ENCODE results near the gene SBK2. TPM values are rescaled to one million over a fixed set of nuclear protein-coding genes. Genes with fewer than 3 reads are reported as not detected.

Gene SBK2
- total RNA-seq, 8 experiments from 2014 or later = 0.18 TPM; not detected in 7

- ATAC-seq (replicated peaks in 6 of 8) = no peak
- Histone ChIP-seq H3K4me1 (replicated peaks in 1 of 2) (peaks cover 20 to 38% of the 10 kb centered on the region in 2 donors), H3K4me3 (no peak overlapping the region), H3K27ac (no peak overlapping the region)
- in situ Hi-C loops (cut with MboI; ENCODE audit: low pct_unique_long_range_greater_than_20kb in 2 of 9, low sequenced_read_pairs in 9 of 9, unreplicated experiment in 9 of 9) = no loop called here
- WGBS, 10 experiments = 33 to 59% (median 43%) methylated on average over 3 to 7 of the region's 7 CpGs; no CpG with 5 or more reads in 3 of the 10 experiments
Observed at GRCh38 chr19:55550321-55550650, 13.4 kb upstream of the SBK2 start.

DNA sequence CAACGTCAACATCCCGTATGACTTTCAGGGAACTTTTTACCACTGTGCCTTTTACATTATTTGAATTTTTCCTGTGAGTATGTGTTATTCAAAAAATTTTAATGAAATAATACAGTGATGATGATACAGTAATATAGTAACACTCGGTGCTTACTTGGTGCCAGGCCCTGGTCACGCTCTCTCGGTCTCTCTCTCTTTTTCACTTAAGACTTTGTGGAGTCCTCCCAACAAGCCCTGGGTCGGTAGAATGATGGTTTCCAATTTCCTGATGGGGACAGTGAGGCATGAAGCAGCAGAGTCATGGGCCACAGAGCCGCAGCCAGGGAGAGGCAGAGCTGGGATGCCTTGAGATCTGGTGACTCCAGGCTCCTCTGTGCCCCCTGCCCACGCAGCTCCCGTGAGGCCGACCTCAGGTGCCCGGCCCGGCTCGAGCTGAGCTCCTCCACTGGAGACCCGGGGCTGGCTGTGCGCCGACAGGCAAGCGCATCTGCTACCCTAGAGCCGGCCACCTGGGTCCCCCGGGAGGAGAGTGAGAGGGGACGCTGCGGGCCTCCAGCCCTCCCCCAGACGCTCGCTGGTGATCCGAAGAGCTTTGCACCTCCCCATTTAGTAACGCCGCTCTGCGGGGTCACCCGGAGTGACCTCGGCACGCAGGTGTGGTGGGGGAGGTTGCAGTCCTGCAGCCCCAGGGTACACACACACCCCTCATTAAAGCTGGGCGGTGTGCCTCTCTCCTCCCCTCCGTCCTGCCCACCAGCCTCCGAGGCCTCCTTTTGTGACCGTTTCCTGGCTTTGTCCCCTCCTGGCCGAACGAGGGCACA is 12.8 kb upstream of the SBK2 start:
- WGBS, 10 experiments = 13 to 89% (median 40%) methylated on average over 2 to 18 of the region's 36 CpGs; no CpG with 5 or more reads in 1 of the 10 experiments
- H3K27ac ChIP-seq = no peak overlapping the region
- in situ Hi-C loops (cut with MboI; ENCODE audit: low pct_unique_long_range_greater_than_20kb in 2 of 9, low sequenced_read_pairs in 9 of 9, unreplicated experiment in 9 of 9) = no loop called here

DNA sequence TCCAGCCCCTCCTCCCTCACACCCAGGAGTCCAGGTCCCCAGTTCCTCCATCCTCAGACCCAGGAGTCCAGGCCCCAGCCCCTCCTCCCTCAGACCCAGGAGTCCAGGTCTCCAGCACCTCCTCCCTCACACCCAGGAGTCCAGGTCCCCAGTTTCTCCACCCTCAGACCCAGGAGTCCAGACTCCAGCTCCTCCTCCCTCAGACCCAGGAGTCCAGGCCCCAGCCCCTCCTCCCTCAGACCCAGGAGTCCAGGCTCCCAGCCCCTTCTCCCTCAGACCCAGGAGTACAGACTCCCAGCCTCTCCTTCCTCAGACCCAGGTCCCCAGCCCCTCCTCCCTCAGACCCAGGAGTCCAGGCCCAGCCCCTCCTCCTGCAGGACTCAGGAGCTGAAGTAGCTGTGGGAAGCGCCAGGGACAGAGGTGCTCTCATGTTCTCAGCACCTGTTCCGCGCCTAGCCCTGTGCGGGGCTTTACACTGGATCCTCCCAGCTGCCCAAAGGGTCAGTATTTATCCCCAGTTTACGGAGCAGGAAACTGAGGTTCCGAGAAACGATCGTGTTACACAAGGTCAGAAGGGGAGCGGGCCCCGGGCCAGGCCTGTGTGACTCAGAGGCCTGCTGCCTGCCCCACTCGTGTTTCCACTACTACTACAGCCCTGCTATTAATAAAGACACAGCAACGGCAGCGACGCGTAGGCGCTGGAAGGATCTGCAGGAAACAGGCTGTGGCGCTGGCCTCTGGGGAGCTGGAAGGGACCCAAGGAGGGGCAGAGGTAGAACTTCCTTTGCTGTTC is 10.1 kb upstream of the SBK2 start:
- H3K4me1 ChIP-seq (replicated peaks in 1 of 2) = peaks cover 13 to 27% of the 10 kb centered on the region in 2 donors
- peak in 3 of 8 experiments; percentile 9 to 47 (median 47) for ATAC-seq (replicated peaks in 6 of 8)
- 25 to 83% (median 68%) methylated on average over 1 to 11 of the region's 17 CpGs; no CpG with 5 or more reads in 4 of the 10 experiments for WGBS, 10 experiments
- no peak overlapping the region for H3K4me3 ChIP-seq
- in situ Hi-C loops (cut with MboI; ENCODE audit: low pct_unique_long_range_greater_than_20kb in 2 of 9, low sequenced_read_pairs in 9 of 9, unreplicated experiment in 9 of 9) = no loop called here
- no peak overlapping the region for H3K27ac ChIP-seq

More for the DNA sequence above, 12.8 kb upstream of the SBK2 start:
- peak; percentile 36 to 80 (median 72) for ATAC-seq (replicated peaks in 6 of 8)
- Histone ChIP-seq H3K4me1 (replicated peaks in 1 of 2) (peaks cover 23 to 38% of the 10 kb centered on the region in 2 donors), H3K4me3 (no peak overlapping the region)

- peaks cover 13 to 27% of the 10 kb centered on the region in 2 donors for H3K4me1 ChIP-seq (replicated peaks in 1 of 2)
- WGBS, 10 experiments = 100% methylated on average over 2 of the region's 11 CpGs; no CpG with 5 or more reads in 9 of the 10 experiments
- peak in 4 of 8 experiments; percentile 39 to 51 (median 44) for ATAC-seq (replicated peaks in 6 of 8)
- H3K27ac ChIP-seq = no peak overlapping the region
- in situ Hi-C loops (cut with MboI; ENCODE audit: low pct_unique_long_range_greater_than_20kb in 2 of 9, low sequenced_read_pairs in 9 of 9, unreplicated experiment in 9 of 9) = no loop called here
- H3K4me3 ChIP-seq = no peak overlapping the region
Observed at GRCh38 chr19:55546011-55546410, 9.1 kb upstream of the SBK2 start.

DNA sequence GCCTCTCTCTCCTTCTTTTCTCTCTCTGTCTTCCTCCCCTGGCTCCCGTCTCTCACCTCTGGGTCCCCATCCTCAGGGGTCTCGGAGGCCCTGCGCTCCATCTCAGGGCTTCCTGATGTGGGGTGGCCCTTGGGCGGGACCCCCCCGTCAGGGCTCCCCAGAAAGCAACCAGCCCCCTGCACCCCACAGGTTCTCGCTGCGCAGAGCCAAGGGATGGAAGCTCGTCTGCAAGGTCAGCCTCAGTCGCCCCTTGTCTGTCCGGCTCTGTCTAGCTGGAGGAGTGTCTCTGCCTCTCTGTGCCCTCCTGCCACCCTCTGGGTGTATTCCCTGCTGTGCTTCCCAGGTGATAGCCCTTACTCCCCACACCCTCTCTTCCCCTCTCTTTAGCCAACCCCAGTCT is 8.5 kb upstream of the SBK2 start, which contains the start of gene SBK3:
TSS of gene SBK3 (minus strand) at position 101 of the 400 bp plus-strand sequence. CDS start at position 101, 0 bp downstream.
- no peak for ATAC-seq (replicated peaks in 6 of 8)
- peak within 1 kb of the TSS in 1 of 2 donors; percentile 24 for H3K27ac ChIP-seq
- WGBS, 10 experiments = 53 to 100% (median 88%) methylated on average over 1 to 6 of the region's 10 CpGs; no CpG with 5 or more reads in 7 of the 10 experiments

GRCh38 chr19:55544776-55545439 is 8.0 kb upstream of the SBK2 start:
- WGBS, 10 experiments = 40% methylated on average over 1 of the region's 23 CpGs; no CpG with 5 or more reads in 9 of the 10 experiments
- peak in 3 of 8 experiments; percentile 15 to 24 (median 24) for ATAC-seq (replicated peaks in 6 of 8)
- peaks cover 9 to 23% of the 10 kb centered on the region in 2 donors for H3K4me1 ChIP-seq (replicated peaks in 1 of 2)
- H3K27ac ChIP-seq = peak overlapping the region in 1 of 2 donors; percentile 24
- in situ Hi-C loops (cut with MboI; ENCODE audit: low pct_unique_long_range_greater_than_20kb in 2 of 9, low sequenced_read_pairs in 9 of 9, unreplicated experiment in 9 of 9) = no loop called here
- no peak overlapping the region for H3K4me3 ChIP-seq

More for the DNA sequence above, 8.5 kb upstream of the SBK2 start, which contains the start of gene SBK3:
- Histone ChIP-seq H3K4me3 (no peak within 1 kb of the TSS), H3K4me1 (replicated peaks in 1 of 2) (peaks cover 13 to 27% of the 10 kb centered on the region in 2 donors)
- in situ Hi-C loops (cut with MboI; ENCODE audit: low pct_unique_long_range_greater_than_20kb in 2 of 9, low sequenced_read_pairs in 9 of 9, unreplicated experiment in 9 of 9) = no loop called here

DNA sequence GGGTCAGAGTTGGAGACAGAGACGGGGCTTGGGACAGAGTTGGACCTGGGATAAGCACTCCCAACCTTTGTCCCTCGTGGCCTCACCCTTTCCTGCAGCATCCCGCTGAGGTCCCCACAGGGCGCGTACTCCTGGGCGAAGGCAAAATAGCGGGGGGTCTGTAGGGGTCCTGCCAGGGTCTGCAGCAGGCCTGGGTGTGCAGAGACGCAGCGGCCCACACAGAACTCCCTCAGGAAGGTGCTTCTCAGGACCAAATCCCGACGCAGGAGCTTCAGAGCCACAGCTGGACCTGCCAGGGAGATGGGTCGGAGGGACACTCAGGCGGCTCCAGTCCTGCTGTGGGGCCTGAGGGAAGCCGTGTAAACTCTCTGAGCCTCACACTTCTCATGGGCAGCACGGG is 7.1 kb upstream of the SBK2 start:
- in situ Hi-C loops (cut with MboI; ENCODE audit: low pct_unique_long_range_greater_than_20kb in 2 of 9, low sequenced_read_pairs in 9 of 9, unreplicated experiment in 9 of 9) = no loop called here
- Histone ChIP-seq H3K4me1 (replicated peaks in 1 of 2) (peaks cover 5 to 19% of the 10 kb centered on the region in 2 donors), H3K27ac (no peak overlapping the region), H3K4me3 (no peak overlapping the region)
- WGBS, 10 experiments = 50 to 60% methylated on average over 1 to 2 of the region's 15 CpGs; no CpG with 5 or more reads in 8 of the 10 experiments
- no peak for ATAC-seq (replicated peaks in 6 of 8)

DNA sequence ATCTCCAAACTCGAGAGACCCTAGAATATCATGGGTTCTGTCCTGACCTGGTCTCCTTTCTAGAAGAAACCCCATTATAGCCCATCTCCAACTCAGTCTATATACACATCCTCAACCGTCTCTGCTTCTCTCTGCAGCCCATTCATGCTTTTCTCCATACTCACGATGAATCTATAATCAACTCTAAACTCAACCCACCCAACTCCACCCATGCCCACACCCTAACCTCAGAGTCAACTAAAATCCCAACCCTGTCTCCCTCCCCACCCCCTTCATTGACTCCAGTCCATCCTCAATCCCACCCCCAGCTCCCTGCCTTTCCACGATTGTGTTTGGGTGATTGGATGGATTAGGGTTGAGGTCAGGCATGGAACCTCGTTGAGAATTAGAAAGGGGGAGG is 6.6 kb upstream of the SBK2 start:
- no peak overlapping the region for H3K4me3 ChIP-seq
- ATAC-seq (replicated peaks in 6 of 8) = no peak
- H3K4me1 ChIP-seq (replicated peaks in 1 of 2) = peaks cover 5 to 19% of the 10 kb centered on the region in 2 donors
- WGBS, 10 experiments = 14 to 80% (median 40%) methylated on average over 1 to 3 of the region's 5 CpGs; no CpG with 5 or more reads in 3 of the 10 experiments
- in situ Hi-C loops (cut with MboI; ENCODE audit: low pct_unique_long_range_greater_than_20kb in 2 of 9, low sequenced_read_pairs in 9 of 9, unreplicated experiment in 9 of 9) = no loop called here
- no peak overlapping the region for H3K27ac ChIP-seq

- in situ Hi-C loops (cut with MboI; ENCODE audit: low pct_unique_long_range_greater_than_20kb in 2 of 9, low sequenced_read_pairs in 9 of 9, unreplicated experiment in 9 of 9) = no loop called here
- no peak for ATAC-seq (replicated peaks in 6 of 8)
- Histone ChIP-seq H3K27ac (no peak overlapping the region), H3K4me3 (no peak overlapping the region), H3K4me1 (replicated peaks in 1 of 2) (peaks cover 9 to 24% of the 10 kb centered on the region in 2 donors)
- WGBS, 10 experiments = 53 to 100% (median 78%) methylated on average over 1 to 6 of the region's 7 CpGs; no CpG with 5 or more reads in 2 of the 10 experiments
Observed at GRCh38 chr19:55542292-55542855, 5.4 kb upstream of the SBK2 start.

DNA sequence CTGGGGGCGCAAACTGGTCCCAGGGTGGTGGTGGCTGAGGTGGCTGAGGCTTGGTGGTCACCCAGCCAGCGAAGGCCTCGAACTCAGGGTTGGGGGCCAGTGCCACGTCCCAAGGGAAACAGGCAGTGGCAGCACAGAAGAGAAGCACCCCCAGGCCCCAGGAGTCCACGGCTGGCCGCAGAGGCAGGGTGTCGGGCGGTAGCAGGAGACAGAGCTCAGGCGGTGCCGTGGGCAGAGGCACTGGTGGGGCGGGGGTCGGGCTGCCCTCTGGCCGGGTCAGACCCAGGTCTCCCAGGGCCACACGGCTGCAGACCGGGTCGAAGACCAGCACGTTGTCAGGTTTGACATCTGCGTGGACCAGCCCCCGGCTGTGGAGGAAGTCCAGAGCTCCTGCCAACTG is 4.2 kb upstream of the SBK2 start:
- Histone ChIP-seq H3K27ac (no peak overlapping the region), H3K4me3 (no peak overlapping the region), H3K4me1 (replicated peaks in 1 of 2) (peaks cover 9 to 28% of the 10 kb centered on the region in 2 donors)
- ATAC-seq (replicated peaks in 6 of 8) = no peak
- 0 to 78% (median 70%) methylated on average over 1 to 9 of the region's 19 CpGs; no CpG with 5 or more reads in 7 of the 10 experiments for WGBS, 10 experiments
- in situ Hi-C loops (cut with MboI; ENCODE audit: low pct_unique_long_range_greater_than_20kb in 2 of 9, low sequenced_read_pairs in 9 of 9, unreplicated experiment in 9 of 9) = no loop called here

DNA sequence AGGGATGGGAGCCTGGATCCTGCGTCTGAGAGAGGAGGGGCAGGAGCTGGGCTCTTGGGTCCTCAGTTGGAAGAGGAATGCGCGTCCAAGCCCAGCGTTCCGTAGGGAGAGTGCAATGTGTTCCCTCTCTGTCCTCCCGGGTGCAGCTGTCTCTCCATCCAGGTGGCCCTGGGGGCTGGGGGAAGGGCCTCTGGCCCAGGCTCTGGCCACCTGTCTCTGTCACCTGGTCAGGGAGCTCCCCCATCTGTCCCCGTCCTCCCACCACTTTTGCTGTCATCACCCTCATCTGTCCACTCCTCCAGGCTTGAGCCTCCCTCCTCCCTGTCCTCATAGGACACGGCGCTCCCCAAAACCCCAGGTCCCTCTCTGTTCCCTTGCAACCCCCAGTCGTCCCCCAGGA is 3.7 kb upstream of the SBK2 start:
- H3K4me1 ChIP-seq (replicated peaks in 1 of 2) = peaks cover 9 to 23% of the 10 kb centered on the region in 2 donors
- H3K27ac ChIP-seq = no peak overlapping the region
- no peak overlapping the region for H3K4me3 ChIP-seq
- in situ Hi-C loops (cut with MboI; ENCODE audit: low pct_unique_long_range_greater_than_20kb in 2 of 9, low sequenced_read_pairs in 9 of 9, unreplicated experiment in 9 of 9) = no loop called here
- 38 to 47% (median 43%) methylated on average over 1 to 6 of the region's 10 CpGs; no CpG with 5 or more reads in 6 of the 10 experiments for WGBS, 10 experiments
- ATAC-seq (replicated peaks in 6 of 8) = no peak
